GM21576 (cell line): ENCODE measurements around the gene DNAJC25.

ENCODE experiments used
- ATAC-seq: cut with Tn5 transposase; IDR thresholded peaks from one replicate; pipeline ENCODE4 v1.9.1; 2021; ENCODE audit warnings: mild to moderate bottlenecking, moderate library complexity; ENCODE audit not compliant: unreplicated experiment

DNAJC25 gene

GRCh38 chr9:111627260-111627963, 3.7 kb upstream of the DNAJC25 start:
- ATAC-seq: no peak

GRCh38 chr9:111628411-111628810, 2.7 kb upstream of the DNAJC25 start:
- ATAC-seq: no peak

- ATAC-seq: peak; percentile 28
Measured at GRCh38 chr9:111630182-111630963, 761 bp upstream of the DNAJC25 start.

GRCh38 chr9:111630964-111631213, 245 bp upstream of the DNAJC25 start:
- no peak for ATAC-seq

- ATAC-seq: no peak
Measured at GRCh38 chr9:111632060-111632459, 926 bp downstream of the DNAJC25 start.

GRCh38 chr9:111632695-111633388, 1.7 kb downstream of the DNAJC25 start:
- no peak for ATAC-seq

- no peak for ATAC-seq
Measured at GRCh38 chr9:111633389-111633736, 2.2 kb downstream of the DNAJC25 start.

- no peak for ATAC-seq
Measured at GRCh38 chr9:111634860-111635259, 3.7 kb downstream of the DNAJC25 start.

- ATAC-seq: no peak
Measured at GRCh38 chr9:111637421-111637950, 6.4 kb downstream of the DNAJC25 start.

GRCh38 chr9:111644195-111644772, 13.2 kb downstream of the DNAJC25 start:
- ATAC-seq: no peak

GRCh38 chr9:111645806-111646205, 14.7 kb downstream of the DNAJC25 start:
- no peak for ATAC-seq

- no peak for ATAC-seq
Measured at GRCh38 chr9:111646417-111646816, 15.3 kb downstream of the DNAJC25 start.

GRCh38 chr9:111648066-111648465, 16.9 kb downstream of the DNAJC25 start:
- ATAC-seq: no peak

GRCh38 chr9:111649016-111649415, 17.9 kb downstream of the DNAJC25 start:
- no peak for ATAC-seq

GRCh38 chr9:111657051-111657450, 25.9 kb downstream of the DNAJC25 start:
- ATAC-seq: no peak

GRCh38 chr9:111658943-111659342, 27.8 kb downstream of the DNAJC25 start:
- no peak for ATAC-seq

GRCh38 chr9:111659691-111660090, 28.6 kb downstream of the DNAJC25 start:
- no peak for ATAC-seq

- ATAC-seq: peak; percentile 81
Measured at GRCh38 chr9:111661150-111661801, 30.1 kb downstream of the DNAJC25 start, which contains the start of gene GNG10. Gene GNG10 (plus strand): TSS chr9:111661605. CDS start chr9:111661635, 30 bp downstream.

- peak; percentile 31 for ATAC-seq
Measured at GRCh38 chr9:111661802-111662521, 30.8 kb downstream of the DNAJC25 start.
